COLO668 (cell line): ENCODE results near the gene GPATCH1.
"Not testable (repeated sequence)": the region's sequence is repeated elsewhere in the genome, so short reads cannot be mapped to it uniquely, and the experiment has no call there.

Experiments used
- DNase-seq: peaks from one replicate; lab custom pipeline; 2025; ENCODE audit not compliant: unreplicated experiment; lab: John Stamatoyannopoulos, UW

The GPATCH1 gene

DNA sequence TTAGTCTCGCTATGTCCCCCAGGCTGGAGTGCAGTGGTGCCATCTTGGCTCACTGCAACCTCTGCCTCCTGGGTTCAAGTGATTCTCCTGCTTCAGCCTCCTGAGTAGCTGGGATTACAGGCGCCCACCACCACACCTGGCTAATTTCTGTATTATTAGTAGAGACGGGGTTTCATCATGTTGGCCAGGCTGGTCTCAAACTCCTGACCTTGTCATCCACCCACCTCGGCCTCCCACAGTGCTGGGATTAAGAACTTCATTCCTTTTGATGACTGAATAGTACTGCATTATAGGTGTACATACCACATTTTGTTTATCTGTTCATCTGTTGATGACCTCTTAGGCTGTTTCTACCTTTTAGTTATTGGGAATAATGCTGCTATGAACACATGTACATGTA is 71.6 kb downstream of the GPATCH1 start:
- not testable (repeated sequence) for DNase-seq

GRCh38 chr19:33154313-33154712 is 73.3 kb downstream of the GPATCH1 start:
- not testable (repeated sequence) for DNase-seq

- no peak for DNase-seq
These were observed 75.4 kb downstream of the GPATCH1 start for GRCh38 chr19:33156334-33156733.

DNA sequence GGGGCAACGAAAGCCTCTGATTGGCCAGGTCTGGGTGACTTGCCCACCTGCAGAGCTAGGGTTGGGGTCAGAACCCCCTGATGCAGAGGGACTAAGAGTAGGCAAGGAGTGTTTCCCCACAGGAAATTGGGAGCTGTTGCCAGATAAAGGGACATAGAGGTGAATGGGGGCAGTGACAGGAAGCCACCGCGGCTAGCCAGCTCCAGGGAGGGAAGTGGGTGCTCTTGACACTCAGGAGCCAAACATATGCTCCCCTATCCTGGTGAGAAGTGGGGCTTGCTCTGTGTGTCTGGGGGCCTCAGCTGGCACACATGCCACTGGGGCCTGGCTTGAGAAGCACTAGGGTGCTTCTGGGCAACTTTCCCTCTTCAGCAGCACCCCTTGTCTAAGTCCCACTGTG is 76.9 kb downstream of the GPATCH1 start:
- DNase-seq = no peak

DNA sequence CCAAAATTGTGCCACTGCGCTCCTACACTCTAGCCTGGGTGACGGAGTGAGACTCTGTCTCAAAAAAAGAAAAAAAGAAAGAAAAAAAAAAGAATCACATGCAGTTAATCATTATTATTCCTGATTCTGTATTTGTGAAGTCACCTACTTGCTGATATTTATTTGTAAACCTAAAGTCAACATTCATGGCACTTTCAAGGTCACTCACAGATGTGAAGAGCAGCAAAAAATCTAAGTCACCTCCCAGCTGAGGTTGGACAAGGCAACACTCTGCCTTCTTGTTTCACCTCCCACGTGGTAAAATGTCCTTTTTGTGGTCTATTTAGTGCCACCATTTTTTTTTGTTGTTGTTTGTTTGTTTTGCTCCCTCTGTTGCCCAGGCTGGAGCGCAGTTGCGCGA is 77.4 kb downstream of the GPATCH1 start:
- DNase-seq = no peak

- no peak for DNase-seq
These were observed 78.2 kb downstream of the GPATCH1 start for GRCh38 chr19:33159149-33159548.

- no peak for DNase-seq
These were observed 78.9 kb downstream of the GPATCH1 start for GRCh38 chr19:33159893-33160292.

DNA sequence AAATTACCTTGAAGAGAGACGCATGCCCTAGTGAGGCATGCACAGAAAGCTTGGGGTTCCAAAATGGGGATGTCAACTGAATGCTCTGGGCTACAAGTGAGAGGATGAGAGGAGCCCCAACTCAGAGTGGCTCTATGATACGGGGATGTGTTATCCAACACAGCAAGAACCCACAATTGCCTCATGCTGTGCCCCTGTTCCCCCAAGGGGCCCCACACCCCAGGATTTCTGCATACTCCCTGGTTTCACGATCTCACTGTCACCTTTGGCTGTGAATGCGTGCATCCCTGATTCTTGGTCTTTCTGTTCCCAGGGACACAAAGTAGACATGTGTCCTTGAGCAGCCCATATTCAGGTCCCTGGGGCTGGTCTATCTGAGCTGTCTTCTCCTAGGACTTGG is 80.2 kb downstream of the GPATCH1 start:
- no peak for DNase-seq

DNA sequence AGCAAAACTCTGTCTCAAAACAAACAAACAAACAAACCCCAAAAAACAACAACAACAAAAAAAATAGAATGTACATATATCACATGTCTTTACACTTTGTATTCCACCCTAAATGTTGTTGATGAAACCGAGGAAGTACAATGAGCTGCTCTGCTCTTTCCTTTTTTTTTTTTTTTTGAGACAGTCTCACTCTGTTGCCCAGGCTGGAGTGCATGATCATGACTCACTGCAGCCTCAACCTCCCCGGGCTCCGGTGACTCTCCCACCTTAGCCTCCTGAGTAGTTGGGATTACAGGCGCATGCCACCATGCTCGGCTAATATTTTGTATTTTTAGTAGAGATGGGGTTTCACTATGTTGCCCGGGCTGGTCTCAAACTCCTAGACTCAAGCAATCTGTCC is 82.5 kb downstream of the GPATCH1 start:
- DNase-seq = no peak

GRCh38 chr19:33166037-33166436 is 85.1 kb downstream of the GPATCH1 start:
- not testable (repeated sequence) for DNase-seq

GRCh38 chr19:33167438-33167837 is 86.5 kb downstream of the GPATCH1 start:
- no peak for DNase-seq

GRCh38 chr19:33168528-33168927 is 87.5 kb downstream of the GPATCH1 start:
- no peak for DNase-seq

DNA sequence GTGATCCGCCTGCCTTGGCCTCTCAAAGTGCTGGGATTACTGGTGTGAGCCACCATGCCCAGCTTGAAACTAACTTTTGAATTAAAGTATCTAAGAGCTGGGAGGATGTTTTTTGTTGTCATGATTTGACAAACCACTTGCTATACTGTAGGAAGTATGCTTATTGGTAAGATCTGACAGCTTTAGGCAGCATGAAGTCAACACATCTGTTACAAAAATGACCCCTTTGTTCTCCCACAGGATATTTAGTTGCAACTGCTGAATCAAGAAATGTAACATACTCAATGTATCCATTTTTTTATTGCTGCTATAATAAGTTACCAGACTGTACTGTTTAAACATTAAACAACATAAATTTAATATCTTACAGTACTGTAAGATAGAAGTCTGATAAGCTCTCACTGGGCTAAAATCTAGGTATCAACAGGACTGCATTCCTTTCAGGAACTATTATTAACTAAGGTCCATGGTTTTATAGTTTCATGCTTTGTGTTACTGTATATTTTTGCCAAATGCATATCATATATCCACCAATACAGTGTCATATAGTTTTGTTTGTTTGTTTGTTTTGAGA is 90.3 kb downstream of the GPATCH1 start:
- DNase-seq = no peak

GRCh38 chr19:33171916-33172359 is 91.0 kb downstream of the GPATCH1 start:
- no peak for DNase-seq

GRCh38 chr19:33174186-33174585 is 93.2 kb downstream of the GPATCH1 start:
- no peak for DNase-seq

DNA sequence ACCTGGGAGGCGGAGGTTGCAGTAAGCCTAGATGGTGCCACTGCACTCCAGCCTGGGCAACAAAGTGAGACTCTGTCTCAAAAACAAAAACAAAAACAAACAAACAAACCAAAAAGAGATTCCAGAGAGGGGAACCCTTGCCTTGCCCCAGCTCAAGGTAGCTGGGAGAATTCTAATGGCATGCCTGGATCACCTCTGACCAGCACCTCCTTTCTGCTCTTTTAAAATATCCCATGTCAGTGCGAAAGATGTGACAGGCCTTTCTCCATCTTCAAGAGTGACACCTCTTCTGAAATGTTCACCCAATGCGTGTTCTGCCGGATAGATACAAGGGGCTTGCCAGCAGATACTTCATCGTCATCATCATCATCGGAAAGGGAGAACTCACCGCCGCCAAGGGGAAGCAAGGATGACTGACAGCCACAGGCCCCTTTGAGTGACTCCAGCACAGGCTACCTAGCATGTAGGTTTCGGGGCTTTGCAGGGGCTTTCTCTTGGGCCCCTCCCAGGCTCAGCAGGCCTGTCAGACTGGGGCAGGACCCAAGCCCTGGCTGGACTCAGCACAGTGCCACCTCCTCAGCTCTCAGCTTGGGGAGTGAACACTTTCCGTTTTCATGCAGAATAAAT is 94.3 kb downstream of the GPATCH1 start:
- no peak for DNase-seq

DNA sequence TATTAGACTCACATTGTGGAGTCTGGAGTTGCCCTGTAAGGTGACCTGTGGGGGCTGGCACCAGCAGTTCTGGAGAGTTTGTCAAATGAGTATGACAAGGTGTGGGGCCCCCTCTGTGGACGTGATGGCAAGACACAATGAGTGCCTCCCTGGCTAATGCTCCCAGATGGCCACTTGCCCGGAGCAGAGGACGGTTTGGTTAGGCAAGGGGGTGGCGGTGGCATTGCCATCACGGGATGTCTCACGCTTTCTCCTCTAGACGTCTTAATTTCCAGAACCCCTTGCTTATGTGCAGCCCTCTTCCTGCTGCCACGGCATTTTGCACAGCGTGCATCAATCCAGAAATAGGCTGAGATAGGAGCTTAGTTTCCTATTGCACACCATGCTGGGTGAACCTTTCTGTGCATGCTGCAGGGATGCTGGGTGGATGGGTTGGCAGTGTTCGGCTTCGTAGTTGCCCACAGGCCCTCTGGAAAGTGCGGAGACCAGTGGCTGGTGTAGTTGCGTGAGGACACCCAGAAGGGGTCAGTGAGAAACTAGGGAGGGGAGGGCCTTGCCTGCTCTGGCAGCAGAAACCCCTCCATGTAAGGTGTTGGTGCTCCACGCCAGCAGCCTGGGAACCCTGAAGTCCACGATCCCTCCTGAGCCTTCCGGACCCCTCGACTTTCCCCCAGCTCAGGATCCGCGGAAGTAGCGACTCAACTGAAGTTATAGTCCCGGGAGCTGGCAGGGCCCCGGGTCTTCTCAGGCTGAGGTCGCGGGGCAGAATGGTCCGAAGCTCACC is 95.1 kb downstream of the GPATCH1 start:
- peak; percentile 41 for DNase-seq

DNA sequence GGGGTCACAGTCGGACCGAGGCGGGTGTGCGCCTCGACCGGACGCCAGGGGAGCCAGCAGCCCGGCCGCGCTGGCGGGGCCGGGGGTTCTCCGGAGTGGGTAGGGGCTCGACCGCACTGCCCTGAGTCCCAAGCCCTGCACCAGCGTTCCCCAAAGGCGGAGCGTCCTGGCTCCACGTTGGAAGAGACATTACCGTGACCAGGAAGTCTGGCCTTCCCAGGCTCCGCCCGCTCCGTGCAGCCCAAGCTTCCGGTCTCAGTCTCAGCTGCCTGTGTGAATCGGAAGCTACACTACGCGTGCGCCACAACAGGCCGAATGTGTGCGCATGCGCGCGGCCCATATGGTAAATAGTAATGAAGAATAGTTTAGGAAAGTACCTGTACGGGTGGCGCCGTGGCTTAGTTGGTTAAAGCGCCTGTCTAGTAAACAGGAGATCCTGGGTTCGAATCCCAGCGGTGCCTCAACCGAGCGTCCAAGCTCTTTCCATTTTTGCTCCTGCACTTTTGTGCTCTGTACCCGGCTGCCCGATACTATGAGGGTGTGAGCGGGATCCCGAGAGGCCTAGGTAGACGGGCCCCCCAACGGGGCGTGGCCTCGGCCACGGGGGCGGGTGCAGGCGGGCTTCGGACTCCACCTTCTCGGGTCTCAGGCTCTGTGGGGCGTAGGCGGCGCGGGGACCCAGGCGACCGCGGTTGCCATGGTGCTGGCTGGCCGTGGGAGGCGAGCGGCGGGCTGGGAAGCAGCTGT is 95.9 kb downstream of the GPATCH1 start:
- DNase-seq = peak; percentile 98

- peak; percentile 85 for DNase-seq
These were observed 96.5 kb downstream of the GPATCH1 start for GRCh38 chr19:33177417-33177979.
